H7 (cell line): ENCODE results near the gene CBY3. TPM values are rescaled to one million over a fixed set of nuclear protein-coding genes. Genes with fewer than 3 reads are reported as not detected.
A peak's percentile ranks its signal among the peaks of the same experiment; 100 is the strongest.
"Not testable (repeated sequence)": the region's sequence is repeated elsewhere in the genome, so short reads cannot be mapped to it uniquely, and the experiment has no call there.

Experiments used
- DNase-seq: peaks from one replicate; pipeline ENCODE4 v3.0.0; 2012
- H3K27me3 ChIP-seq: 2 replicates; pipeline ENCODE4 v1.6.0; 2011; ENCODE audit warnings: mild to moderate bottlenecking, low read length; ENCODE audit not compliant: control insufficient read depth, insufficient read depth
- H3K36me3 ChIP-seq: replicated peaks from 2 replicates; pipeline ENCODE4 v1.5.1; 2011; ENCODE audit warnings: low read length; ENCODE audit not compliant: control insufficient read depth, insufficient read depth
- H3K4me3 ChIP-seq: 2 replicates; pipeline ENCODE4 v1.5.1; 2011; ENCODE audit warnings: low read depth, mild to moderate bottlenecking, control low read depth, low read length, moderate library complexity; ENCODE audit not compliant: insufficient read depth
- total RNA-seq: library from RNA; depleted of rRNA; stranded (reverse); fragments of >200 nt; shearing (Covaris generic); gene quantifications from 2 replicates; pipeline ENCODE4 v1.2.3, GENCODE V29; 2014; rRNA removed

CBY3 gene
- total RNA-seq: 0.44 TPM in 1 of 2 replicates, not detected in the other

DNA sequence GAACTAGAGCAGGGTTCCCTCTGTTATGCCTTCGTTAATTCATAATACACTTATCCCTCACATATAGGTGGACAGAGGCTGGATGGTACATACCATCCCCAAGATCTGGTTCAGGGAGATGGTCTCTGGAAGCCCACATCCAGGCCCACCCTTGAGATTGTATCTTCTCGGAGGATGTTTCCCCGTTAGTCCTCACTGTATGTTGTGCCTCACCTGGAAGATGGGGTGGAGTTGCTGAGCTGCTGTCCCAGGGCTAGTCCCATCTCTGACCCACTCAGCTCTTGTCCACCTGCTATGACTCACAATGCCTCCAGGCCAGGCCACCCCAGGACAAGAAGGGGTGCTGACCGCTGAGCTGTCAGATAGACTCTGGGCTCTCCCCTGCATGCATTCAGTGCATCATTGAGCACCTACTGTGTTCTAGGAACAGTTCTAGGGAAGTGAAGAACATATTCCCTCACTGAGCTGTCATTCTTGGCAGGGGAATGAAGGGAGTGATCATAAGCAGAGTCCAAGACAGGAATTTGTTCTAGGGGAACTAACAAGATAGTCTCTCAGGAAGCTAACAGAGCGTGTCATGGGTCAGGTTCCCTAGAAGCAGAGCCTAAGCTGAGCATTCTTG is at the start of gene CBY3:
TSS of gene CBY3 (minus strand) at position 255 of the 622 bp plus-strand sequence. CDS start at position 139, 116 bp downstream.
- H3K36me3 ChIP-seq: no peaks in the 10 kb centered on the region; the same call in 1 of the 2 replicates
- H3K4me3 ChIP-seq: no peak within 1 kb of the TSS
- DNase-seq: no peak
- no peaks in the 10 kb centered on the region; the same call in 1 of the 2 replicates for H3K27me3 ChIP-seq

DNA sequence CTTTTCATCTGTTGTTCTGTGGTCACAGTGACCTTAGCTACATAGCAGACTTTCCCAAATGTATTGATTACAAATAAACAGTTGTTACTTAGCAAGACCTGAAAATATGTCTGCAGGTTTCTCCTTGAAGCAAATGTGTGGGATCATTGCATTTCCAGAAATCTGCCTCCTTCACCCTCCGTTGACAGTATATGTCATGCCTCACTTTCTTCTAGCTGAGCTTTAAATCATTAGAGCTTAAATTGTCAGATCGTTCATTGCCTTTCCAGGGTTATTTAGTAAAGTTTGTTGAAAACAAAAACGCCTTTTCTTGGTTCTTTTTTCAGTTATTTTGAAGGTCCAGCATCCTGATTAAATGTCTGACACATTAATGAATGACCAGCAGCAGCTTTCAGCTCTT is 49.5 kb upstream of the CBY3 start:
- no peaks in the 10 kb centered on the region for H3K27me3 ChIP-seq
- peaks cover 28% of the 10 kb centered on the region for H3K36me3 ChIP-seq
- DNase-seq: no peak
- H3K4me3 ChIP-seq: no peak overlapping the region

DNA sequence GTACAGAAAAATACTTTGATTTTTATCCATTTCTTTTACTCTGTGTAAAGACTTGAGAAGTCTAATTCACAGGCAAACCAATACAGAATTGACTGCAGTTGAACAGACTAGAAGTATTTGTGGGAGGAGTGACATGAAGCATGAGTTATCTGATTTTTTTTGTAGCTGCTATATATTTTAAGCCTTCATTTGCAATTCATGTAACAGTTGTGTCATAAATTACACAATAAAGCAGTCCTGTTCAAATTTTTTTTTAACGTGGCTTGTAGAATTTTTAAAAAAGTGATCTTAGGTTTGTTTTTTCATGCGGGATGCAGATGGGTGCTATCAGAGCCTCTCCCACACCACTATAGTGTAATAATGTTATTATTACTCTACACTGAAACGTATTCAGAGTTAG is 48.9 kb upstream of the CBY3 start:
- DNase-seq: no peak
- H3K36me3 ChIP-seq: peaks cover 33% of the 10 kb centered on the region
- H3K27me3 ChIP-seq: no peaks in the 10 kb centered on the region
- H3K4me3 ChIP-seq: no peak overlapping the region

DNA sequence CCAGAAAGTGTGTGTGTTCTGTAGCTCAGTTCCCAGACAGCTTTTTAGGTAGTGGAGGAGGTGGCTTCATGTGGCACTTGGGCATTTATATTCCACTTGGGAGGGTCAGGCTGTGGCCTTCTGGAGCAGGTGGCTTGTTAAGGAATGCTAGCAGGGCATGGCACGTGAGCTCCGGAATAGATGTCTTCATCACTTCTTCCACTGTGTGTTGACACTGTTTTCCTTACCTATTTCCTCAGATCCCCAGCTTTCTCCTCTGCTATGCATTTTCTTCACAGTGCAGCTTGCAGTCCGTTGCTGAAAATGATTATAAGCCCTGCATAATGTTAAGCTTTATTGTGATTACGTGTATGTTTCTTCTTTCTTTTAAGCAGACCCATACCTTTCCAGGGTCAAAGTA is 48.5 kb upstream of the CBY3 start:
- Histone ChIP-seq H3K36me3 (peaks cover 36% of the 10 kb centered on the region), H3K27me3 (no peaks in the 10 kb centered on the region), H3K4me3 (no peak overlapping the region)
- no peak for DNase-seq

DNA sequence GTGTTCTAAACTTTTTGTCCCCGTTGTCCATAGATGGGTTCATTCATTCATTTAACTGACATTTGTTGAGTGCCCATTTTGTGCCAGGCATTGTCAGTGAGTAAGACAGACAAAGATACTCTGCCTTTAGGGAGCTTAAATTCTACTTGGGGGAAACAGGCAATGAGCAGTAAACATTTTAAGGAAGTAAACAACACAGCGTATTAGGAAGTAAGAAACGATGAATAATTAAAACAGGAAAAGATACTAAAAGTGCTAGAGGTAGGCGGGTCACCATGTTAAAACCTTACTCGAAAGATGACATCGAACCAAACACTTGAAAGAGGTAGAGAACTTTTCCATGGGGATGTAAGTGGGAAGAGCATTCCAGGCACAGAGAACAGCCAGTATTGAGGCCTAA is 46.3 kb upstream of the CBY3 start:
- Histone ChIP-seq H3K4me3 (no peak overlapping the region), H3K27me3 (no peaks in the 10 kb centered on the region), H3K36me3 (peaks cover 54% of the 10 kb centered on the region)
- DNase-seq: no peak

DNA sequence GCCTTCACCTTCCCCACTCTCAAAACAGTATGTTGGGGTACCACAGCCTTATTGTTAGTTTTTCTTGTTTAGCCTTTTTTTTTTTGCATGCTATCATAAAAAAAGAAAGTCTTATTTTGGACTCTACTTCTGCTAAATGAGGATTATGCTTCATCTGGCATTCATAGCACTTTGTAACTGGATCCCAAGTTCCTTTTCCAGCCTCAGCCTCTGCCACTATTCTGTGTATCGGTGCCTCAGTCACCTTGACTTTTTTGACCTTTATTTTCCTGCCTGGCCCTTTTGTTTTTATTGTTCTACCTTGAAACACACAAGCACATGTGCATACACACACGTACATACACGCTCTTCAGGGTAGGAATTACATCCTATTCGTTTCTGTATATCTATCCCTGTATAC is 43.3 kb upstream of the CBY3 start:
- no peak for DNase-seq
- peaks cover 73% of the 10 kb centered on the region for H3K36me3 ChIP-seq
- no peaks in the 10 kb centered on the region for H3K27me3 ChIP-seq
- no peak overlapping the region for H3K4me3 ChIP-seq

DNA sequence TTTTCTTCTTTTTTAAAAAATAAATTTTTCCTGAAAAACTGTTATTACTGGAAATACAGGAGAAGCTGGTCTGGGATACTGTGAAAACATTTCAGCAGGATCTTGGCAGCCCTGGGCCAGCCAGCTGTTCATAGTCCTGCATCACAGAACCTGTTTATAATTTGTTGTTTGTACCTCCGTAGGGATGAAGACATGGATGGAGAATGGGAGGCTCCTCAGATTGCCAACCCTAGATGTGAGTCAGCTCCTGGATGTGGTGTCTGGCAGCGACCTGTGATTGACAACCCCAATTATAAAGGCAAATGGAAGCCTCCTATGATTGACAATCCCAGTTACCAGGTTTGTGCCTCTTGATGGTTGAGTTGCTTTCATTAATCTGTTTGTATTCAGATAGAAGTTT is 39.4 kb upstream of the CBY3 start:
- no peaks in the 10 kb centered on the region for H3K27me3 ChIP-seq
- no peak overlapping the region for H3K4me3 ChIP-seq
- peaks cover 67% of the 10 kb centered on the region for H3K36me3 ChIP-seq
- DNase-seq: no peak

DNA sequence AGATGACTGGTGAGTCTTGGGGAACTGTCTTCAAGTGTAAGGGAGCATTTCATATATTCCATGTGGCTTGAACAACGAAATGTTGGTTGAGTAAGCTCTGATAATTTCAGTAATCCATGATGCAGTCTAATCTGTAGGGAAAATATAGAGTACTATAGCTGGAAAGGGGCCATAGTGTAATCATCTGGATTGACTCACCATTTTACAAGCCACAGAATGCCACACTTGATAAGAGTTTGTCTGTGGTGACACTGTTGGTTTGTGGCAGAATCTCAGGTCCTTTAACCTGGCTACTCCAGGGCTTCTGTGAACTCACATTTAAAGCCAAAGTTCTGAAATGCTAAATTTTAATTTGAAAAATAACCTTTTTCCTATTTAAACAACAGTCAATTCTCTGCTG is 35.5 kb upstream of the CBY3 start:
- no peak for DNase-seq
- Histone ChIP-seq H3K4me3 (no peak overlapping the region), H3K27me3 (no peaks in the 10 kb centered on the region), H3K36me3 (peaks cover 47% of the 10 kb centered on the region)

DNA sequence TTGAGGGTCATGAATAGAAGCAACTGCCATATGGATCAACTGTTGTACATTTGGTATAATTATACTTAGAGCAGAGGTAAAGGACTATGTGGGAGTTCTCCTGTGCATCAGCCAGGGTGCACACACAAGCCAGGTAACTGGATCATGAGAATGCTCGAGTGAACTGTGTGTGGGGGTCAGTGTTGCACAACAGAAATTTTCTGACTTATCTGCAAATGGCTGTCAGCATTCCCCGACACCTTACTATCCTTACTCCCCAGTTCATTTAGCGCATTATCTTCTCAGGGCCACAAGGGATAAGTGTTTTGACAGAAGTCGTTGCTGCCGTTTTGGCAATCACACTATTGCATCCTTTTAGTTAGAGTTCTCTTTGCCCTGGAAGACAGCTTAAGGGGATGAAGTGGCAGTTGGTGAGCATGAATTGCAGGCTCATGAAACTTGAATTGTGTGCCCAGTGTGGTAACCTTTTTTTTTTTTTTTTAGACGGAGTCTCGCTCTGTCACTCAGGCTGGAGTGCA is 19.6 kb upstream of the CBY3 start:
- Histone ChIP-seq H3K36me3 (peaks cover 3% of the 10 kb centered on the region), H3K4me3 (no peak overlapping the region), H3K27me3 (no peaks in the 10 kb centered on the region)
- peak; percentile 37 for DNase-seq

DNA sequence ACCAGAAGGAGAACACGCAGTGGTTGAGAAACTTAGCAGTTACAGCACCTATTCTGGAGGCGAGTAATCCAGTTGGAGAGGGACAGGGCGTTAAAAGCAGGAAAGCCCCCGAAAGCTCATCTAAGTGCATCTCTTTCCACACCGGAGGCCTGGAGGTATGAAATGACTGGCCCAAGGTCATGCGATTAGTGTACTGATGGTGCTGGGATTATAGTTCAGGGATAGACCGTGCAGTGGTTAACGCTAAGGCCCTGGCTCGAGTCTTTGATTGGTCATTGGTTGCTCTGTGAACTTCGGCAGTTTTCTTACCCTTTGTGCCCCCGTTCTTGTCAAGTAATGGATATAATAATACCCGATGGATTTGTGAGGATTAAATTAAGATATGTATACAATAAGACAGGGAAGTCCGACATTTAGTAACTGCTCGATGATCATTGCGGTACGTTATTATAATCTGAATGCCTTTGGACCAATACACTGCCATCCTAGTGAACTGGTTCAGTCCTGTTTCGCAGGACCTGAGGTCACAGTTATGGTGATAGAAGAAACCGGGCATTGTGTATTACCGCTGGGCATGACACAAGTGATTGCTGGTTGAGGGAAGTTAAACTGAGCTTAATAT is 18.9 kb upstream of the CBY3 start:
- no peaks in the 10 kb centered on the region for H3K27me3 ChIP-seq
- peak overlapping the region; percentile 96 for H3K4me3 ChIP-seq
- peak; percentile 34 for DNase-seq
- peaks cover 3% of the 10 kb centered on the region for H3K36me3 ChIP-seq

DNA sequence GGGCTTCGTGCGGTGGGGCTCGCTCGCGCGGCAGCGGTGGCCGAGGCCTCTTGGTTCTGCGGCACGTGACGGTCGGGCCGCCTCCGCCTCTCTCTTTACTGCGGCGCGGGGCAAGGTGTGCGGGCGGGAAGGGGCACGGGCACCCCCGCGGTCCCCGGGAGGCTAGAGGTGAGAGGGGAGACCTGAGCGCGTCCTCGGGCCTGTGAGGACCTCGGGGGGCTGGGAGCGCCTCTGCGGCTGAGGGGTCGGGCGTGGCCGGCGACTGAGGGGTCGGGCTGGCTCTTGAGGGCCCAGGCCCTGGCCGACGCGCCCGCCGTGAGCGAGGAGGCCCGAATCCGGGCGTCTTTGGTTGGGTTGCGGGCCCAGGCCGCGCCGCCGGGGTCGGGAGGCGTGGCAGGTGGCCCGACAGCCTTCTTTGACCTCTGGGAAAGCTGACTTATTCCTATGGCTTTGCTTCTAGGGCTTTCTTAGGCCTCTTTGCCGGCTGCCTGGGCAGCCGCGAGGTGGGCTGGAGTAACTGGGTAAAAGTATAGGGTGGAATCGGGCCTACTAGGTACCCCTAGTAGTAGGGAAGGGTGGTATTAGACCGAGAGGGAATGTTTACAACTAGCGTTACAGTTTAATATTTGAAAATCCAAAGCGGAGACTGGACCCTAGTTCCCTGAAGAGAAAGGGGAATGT is 18.2 kb upstream of the CBY3 start, which contains the start of gene CANX:
TSS of gene CANX (plus strand) at position 33 of the 681 bp plus-strand sequence. CDS start 6,715 bp downstream, outside the sequence.
- Histone ChIP-seq H3K36me3 (peaks cover 3% of the 10 kb centered on the region), H3K4me3 (peak within 1 kb of the TSS; percentile 96), H3K27me3 (no peaks in the 10 kb centered on the region)
- no peak for DNase-seq

DNA sequence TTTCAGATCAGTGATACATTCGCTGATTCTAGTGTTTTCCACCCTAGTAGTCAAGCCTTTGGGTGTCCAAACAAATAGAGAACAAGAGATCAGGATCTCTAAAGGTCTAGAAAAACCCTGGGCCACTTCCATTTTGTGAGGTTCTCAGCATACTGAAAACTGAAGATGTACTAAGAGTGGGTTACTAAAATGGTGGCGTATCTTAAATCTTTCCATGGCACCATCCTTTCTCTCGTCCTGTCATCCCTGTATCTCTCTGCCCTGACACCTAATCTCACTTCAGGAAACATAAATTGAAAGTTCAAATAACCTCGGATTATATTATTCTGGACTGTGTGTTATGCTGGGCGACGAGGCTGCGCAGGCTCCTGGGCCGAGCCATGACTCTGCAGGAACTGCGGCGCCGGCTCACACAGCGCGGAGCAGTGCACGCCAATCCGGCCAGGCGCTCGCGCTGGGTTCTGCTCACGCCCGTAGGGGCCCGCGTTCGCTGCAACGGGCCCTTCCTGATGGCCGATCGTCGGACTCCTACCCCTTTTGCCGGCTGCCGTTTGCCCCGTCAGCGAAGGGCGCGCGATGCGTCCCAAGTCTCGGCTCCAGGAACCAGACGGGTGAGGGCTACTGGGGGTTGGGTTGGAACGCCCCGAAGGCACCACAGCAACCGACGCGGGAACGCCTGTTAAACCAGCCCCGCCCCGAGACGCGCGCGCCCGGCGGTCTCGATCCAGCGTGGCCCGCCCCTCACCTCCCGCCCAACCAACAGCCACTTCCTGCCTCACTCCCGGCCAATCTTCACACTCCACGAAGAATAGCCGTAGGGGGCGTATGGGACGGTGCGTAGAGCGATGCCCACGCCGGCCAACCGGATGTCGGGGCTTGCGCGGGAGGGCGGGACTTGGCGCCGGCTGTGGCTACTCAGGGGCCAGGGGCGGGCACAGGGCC is 17.4 kb upstream of the CBY3 start:
- Histone ChIP-seq H3K27me3 (no peaks in the 10 kb centered on the region), H3K4me3 (peak overlapping the region; percentile 96), H3K36me3 (peaks cover 3% of the 10 kb centered on the region)
- peak; percentile 100 for DNase-seq

DNA sequence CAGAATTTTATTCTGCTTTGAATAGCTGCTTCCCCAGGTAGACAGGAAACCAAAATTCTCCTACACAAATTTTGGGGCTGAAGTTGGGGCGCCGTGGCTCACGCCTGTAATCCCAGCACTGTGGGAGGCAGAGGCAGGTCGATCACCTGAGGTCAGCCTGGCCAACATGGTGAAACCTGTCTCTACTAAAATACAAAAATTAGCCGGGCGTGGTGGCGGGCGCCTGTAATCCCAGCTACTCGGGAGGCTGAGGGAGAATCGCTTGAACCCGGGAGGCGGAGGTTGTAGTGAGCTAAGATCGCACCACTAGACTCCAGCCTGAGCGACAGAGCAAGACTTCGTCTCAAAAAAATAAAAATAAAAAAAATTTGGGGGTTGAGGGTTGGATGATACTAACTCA is 16.7 kb upstream of the CBY3 start:
- H3K27me3 ChIP-seq, H3K4me3 ChIP-seq, DNase-seq, H3K36me3 ChIP-seq: not testable (repeated sequence)

DNA sequence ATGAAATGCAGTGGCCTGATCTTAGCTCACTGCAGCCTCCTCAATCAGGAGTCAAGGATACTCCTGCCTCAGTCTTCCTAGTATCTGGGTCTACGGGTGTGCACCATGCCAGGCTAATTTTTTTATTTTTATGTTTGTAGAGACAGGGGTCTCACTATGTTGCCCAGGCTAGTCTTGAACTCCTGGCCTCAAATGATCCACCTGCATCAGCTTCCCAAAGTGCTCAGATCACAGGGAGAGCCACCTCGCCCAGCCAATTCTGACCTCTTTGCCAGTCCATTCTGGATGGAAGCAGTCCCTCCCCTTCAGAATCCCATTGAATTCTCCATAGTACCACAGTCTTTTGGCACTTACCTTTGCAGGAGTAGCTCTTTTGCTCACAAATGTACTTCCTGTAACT is 16.3 kb upstream of the CBY3 start:
- no peak for DNase-seq
- no peaks in the 10 kb centered on the region; the same call in none of the 2 replicates for H3K36me3 ChIP-seq
- H3K27me3 ChIP-seq: no peaks in the 10 kb centered on the region
- H3K4me3 ChIP-seq: no peak overlapping the region
